Activated T-cell treated with anti-CD3 and anti-CD28 coated beads for 48 hours (primary cell): ENCODE results near the gene RALGPS1.
A peak's percentile ranks its signal among the peaks of the same experiment; 100 is the strongest.
"Not testable (repeated sequence)": the region's sequence is repeated elsewhere in the genome, so short reads cannot be mapped to it uniquely, and the experiment has no call there.

Experiments used
- DNase-seq: peaks from one replicate; pipeline ENCODE4 v3.0.0-alpha.2; 2020; ENCODE audit warnings: low read depth

RALGPS1 gene

DNA sequence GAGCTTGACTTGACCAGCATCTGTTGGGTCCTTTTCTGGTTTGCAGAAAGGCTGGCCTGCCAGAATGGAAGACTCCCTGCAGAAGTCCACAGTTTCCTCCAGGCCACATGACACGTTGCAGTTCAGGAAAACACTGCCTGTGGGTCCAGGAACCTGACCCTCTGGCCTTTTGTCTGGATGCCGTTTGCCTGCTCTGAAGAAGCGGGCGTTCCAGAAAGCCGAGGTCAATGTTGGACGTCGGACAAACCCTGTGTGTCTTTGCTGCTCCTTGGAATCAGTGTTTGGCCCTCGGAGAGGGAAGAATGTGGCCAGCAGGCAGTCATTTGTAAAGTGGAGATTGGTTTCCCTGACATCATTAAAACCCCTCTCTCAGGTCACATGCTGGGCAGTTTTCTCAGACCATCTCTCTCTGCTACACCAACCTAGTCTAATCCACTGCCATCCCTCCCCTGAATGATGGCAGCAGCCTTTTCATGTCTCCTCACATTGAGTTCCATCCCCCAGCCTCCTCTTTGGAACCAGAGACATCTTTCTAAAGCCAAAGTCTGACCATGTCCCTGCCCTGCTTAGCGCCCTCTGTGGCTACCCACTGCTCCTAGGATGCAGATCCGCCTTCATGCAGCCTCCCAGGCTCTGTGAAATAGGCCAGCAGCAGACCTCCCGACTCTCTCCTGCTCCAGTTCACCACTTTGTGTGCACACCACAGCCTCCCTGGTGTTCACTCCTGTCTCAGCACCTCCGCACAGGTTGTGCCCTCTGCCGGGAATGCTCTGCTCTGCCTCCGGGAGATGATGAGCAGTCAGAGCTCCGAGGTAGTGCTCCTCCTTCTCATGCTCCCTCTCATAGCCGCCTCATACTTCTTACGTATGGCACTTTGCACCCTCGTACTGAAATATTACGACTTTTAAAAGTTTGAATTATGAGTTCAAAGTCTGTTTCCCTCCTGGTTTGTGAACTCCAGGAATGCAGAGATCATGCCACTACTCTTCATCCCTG lies 75.6 kb downstream of the RALGPS1 start:
- DNase-seq: no peak

DNA sequence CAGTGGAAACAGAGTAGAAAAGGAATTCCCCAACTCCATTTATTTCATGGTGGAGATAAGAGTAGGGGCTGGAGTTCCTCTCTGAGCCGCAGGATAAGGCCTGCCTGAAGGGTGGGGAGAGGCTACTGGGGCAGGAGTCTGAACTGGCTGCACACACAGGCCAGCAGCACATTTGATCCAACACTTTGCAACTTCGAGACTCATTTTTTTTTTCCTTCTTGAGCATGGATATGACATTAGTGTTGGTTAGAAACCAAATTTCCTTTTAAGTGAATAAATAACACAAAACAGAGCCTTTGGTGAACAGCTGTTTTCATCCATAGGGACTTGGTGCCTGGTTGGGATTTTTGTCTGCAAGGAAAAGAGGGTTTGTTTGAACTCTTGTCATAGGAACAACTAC lies 76.6 kb downstream of the RALGPS1 start:
- DNase-seq: no peak

DNA sequence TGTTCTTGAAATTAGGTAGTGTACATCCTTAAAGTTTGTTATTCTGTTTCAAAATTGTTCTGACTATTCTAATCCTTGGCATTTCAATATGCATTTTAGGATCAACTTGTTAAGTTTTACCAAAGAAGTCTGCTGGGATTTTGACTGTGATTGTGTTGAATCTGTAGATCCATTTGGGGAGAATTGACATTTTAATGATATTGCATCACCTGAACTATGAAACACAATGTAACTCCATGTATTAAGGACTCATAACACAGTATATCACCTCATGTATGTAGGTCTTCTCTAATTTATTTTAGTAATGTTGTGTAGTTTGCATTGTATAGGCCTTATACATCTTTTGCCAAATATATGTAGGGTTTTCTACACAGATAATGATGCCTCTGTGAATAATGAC lies 77.8 kb downstream of the RALGPS1 start:
- no peak for DNase-seq

DNA sequence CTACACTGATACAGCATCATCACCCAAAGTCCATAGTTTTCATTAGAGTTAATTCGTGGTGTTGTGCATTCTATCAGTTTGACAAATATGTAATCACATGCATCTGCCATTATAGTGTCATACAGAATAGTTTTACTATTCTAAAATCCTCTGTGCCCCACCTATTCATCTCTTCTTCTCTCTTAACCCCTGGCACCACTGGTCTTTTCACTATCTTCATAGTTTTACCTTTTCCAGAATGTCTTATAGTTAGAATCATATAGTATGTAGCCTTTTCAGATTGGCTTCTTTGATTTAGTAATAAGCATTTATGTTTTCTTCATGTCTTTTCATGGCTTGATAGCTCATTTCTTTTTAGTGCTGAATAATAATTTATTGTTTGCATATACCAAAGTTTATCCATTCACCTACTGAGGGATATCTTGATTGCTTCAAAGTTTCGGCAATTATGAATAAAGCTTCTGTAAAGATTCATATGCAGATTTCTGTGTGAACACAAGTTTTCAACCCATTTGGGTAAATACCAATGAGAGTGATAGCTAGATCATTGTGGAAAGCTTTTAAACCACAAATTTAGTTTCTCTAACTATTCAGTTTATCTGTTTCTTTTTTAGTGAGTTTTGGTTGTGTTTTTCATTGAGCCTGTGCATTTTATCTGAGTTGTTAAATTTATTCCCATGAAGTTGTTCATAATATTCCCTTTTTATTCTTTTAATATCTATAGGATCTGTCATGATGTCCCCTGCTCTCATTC lies 84.9 kb downstream of the RALGPS1 start:
- no peak for DNase-seq

DNA sequence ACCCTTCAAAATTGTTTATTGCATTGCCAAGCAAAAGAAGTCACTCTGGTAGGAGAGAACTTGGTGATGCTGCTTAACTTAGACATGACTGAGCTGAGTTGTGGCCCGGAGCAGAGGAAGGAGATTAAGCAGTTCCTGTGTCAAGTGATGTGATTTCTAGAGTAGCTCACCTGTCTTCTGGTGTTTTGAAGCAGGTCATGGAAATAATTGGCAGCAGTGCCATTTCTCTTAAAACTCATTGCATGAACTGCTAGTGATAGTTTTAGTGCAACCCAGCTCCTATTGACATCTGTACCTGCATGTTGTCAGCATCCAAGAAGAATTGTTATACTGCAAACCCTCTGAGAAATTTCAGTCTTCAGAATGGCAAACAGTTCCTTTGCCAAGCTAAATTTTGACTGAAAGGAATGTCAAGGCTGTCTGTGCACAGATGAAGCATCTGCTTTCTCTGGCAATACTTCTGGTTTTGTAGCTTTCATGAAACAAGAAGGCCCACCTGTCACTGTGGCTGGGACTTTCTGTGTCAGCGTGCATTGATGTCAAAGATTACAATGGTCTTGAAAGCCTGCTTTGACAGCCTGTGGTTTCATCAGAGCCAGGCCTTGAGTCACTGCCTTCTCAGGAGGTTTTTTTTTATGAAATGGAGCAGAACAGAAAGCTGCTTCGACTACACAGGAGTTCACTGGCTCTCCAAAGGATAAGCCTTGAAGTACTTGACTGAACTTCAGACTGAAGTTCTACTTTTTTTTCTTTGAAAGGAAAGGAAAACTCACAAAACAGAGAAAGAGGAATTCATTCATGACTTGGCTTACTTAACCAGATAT lies 90.6 kb downstream of the RALGPS1 start:
- peak; percentile 56 for DNase-seq

DNA sequence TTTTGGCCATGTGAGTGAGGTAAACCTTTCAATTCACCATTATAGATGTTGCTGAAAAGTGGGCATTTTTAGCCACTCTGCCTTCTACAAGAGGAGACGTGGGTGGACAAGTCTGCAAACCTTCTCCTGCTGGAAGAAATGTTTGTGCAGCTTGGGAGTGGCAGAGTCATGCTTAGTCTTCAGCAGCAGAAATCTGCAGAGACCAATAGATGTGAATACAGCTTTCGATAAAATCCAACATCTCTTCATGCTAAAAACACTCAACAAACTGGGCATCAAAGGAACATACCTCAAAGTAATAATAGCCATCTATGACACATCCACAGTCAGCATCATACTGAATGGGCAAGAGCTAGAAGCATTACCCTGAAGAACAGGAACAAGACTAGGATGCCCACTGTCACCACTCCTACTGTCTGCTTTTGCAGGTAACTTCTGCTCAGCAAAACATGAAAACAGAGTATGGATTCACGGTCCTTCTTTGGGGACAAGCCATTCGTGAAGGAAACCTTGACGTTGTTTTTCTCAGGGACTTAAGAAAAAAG lies 91.3 kb downstream of the RALGPS1 start:
- DNase-seq: no peak

DNA sequence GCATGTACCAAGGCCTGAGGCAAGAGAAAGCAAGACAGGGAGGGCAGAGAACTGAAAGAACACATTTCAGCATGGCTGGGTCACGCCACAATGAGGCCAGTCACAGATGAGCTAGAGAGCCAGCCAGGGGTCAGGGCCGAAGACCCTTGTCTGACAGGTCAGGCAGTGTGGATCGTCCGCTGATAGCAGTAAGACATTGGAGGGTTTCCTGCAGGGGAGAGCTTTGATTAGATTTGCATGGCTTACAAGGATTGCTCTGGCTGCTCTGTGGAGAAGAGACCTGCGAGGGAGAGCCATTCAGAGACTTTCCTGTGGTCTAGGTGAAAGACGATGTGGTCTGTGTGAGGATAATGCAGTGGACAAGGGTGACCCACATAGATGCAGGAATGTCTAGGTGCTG lies 93.1 kb downstream of the RALGPS1 start:
- no peak for DNase-seq

DNA sequence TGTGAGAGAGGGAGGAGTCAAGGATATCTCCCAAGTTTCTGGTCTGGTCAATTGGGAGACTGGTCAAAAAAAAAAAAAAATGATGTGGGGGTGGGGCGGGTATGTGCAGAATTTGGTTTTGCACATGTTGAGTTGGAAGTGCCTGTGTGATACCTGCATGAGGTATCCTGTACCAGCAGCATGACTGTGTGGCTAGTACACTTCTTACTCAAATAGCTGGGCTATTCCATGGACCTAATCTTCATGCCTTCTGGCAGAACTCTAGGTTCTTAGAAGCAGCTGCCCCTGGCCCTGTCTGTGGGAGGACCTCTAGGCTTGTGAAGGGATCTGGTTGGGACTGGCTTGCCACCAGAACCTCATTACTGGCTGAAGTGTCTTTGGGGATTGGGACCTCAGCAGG lies 93.5 kb downstream of the RALGPS1 start:
- DNase-seq: no peak

DNA sequence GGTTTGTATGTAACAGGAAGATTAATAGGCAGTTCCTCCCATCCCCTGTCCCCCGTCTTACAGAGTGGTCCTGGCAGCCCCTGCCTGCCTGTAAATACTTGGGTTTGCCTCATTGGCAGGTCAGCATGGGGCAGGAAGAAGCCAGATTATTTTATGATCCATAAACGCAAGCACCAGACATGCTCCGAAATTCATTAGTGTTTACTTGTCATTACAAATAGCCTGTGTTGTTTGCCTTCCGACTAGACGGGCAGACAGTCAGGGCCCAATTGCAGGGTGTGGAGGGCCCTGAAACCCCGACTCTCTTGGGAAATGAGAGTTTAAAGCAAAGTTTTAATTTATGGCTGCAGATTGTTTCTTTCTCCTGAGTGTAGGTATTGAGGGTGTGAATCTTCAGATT lies 97.2 kb downstream of the RALGPS1 start:
- no peak for DNase-seq

DNA sequence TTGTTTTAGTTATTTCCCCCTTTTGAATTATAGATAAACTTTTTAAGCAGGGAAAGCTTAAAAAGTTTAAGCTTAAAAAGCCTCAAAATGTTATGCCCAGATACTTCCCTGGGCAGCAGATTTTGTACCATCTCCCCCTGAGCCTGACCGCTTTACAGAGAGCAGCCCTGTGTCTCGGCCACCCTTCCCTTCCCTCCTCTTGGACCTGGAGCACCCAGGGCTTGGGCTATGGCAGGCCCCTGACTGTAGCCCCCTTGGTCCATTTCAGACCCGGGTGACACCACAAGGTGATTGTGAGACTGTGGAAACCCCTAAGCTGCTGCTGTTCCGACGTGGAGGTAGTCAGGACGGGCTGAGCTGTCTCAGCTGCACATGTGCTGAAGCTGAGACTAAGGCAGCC lies 97.7 kb downstream of the RALGPS1 start:
- DNase-seq: no peak

DNA sequence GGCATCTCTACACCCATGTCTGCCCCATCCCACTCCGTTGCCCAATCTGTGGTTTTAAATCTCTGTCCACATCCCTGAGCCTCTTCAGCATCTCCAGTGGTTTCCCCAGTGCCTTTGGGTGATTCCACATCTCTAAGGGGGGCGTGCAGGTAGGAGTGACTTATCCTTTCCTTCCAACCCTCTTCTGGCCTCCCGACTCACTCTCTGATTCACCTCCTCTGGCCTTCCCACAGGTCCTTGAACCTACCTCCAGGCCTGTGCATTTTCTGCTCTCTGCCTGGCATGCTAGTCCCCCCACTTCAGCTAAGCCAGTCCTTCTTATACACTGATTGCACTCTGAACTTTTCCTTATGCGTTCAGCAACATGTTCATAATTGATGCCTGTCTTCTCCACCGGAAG lies 99.0 kb downstream of the RALGPS1 start:
- no peak for DNase-seq

DNA sequence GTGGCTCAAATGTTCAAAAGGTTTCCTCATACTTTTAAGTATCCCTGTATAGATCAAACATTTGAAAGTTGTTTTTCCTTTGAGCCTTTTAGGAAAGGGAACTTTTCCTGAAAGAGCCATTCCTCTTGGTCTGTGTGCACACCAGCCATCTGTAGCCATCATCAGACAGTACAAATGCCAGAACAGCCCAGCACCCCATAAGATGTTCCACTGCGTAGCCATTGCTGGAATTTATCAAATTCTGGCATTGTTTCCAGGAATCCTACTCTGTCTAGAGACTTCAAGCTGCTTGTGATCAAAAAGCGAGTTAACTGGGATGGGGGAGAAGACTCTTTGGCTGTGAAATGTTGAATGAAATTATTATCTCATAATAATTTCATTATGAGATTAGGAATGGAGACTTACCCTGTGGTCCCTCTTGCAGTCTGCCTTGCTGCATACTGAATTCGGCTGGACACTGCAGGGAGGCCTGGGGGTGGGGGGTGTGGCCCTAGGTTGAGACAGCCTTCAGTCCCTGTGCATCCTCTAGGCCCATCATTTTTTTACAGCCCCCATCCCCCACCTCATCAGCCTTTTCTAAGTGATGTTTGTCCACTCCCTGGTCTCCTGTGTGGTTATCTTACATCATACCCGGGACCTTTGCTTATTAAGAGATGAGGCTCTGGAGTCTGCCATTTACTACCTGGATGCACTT lies 99.8 kb downstream of the RALGPS1 start:
- DNase-seq: no peak

DNA sequence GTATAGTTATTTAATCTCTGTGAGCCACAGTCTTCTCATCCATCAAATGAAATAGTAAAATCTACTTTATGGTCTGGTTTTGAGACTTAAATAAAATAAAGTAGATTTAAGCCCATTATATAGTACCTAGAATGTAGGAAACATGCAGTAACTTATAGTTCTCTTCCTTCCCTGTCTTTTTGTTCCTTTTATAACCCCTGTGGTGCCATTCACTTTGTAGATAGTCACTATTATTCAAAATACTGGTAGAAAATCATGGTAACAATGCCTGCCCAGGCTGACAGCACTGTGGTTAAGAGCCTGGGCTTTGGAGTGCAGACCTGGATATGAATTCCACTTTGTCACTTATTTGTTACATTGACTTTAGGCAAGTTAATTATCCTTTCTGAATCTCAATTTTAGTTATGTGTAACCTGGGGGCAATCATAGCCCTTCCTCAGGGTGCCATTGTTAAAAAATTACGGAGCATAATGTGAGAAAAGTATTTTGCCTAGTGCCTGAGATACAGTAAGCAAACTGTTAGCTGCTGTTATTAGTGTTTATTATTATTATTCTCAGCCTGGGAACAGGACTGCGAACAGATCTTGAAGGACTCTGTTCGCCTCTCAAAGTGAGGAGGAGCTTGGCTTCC lies 100.4 kb downstream of the RALGPS1 start:
- DNase-seq: no peak

DNA sequence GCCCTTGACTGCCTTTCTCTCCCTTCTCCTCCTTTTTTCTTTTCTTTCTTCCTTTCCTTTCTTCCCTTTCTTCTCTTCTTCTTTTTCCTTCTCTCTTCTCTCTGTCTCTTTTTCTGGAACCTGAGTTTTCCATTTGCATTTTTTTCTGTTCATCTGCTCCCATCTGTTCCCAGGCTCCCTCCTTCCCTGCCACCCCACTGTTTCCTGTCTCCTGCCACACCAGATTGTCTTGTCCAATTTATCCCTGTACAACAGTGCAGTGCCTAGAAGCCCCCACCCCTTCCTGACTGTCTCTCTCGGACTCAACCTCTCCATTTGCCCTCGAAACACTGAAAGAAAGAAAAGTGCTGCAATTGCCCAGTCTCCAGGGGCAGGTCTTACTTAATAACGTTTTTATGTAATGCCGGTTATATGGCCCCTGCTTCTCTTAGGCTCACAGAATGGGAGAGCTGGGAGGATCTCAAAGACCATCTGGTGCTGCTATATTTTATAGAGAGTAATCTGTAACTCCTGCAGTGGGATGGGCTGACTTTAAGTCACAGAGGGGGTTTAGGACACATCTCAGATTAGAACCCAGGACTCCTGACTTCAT lies 101.4 kb downstream of the RALGPS1 start:
- DNase-seq: no peak

DNA sequence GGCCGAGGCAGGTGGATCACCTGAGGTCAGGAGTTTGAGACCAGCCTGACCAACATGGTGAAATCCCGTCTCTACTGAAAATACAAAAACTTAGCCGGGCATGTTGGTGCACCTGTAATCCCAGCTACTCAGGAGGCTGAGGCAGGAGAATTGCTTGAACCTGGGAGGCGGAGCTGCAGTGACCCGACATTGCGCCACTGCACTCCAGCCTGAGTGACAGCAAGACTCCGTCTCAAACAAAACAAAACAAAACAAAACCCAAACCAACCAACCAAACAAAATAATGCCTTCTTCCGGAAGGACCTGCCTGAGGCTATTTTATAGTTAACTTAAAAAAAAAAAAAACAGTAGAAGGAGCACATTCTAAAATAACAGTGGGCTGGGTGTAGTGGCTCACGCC lies 103.4 kb downstream of the RALGPS1 start:
- not testable (repeated sequence) for DNase-seq

DNA sequence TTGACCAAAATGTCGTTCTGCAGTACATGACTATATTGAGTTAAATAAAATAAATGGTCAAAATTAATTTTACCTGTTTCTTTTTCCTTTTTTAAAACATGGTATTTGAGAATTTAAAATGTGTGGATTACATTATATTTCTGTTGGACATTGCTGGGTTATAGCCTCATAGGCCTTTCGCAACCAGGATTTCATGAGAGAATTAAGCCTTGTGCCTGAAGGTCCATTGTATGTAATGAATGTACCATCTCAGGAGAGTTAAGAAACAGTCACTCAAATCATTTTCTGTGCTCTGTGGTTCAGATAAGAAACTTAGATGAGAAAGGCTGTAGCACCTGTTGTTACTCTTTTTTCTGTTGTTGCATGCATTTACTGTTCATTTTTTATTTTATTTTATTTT lies 104.4 kb downstream of the RALGPS1 start:
- no peak for DNase-seq

DNA sequence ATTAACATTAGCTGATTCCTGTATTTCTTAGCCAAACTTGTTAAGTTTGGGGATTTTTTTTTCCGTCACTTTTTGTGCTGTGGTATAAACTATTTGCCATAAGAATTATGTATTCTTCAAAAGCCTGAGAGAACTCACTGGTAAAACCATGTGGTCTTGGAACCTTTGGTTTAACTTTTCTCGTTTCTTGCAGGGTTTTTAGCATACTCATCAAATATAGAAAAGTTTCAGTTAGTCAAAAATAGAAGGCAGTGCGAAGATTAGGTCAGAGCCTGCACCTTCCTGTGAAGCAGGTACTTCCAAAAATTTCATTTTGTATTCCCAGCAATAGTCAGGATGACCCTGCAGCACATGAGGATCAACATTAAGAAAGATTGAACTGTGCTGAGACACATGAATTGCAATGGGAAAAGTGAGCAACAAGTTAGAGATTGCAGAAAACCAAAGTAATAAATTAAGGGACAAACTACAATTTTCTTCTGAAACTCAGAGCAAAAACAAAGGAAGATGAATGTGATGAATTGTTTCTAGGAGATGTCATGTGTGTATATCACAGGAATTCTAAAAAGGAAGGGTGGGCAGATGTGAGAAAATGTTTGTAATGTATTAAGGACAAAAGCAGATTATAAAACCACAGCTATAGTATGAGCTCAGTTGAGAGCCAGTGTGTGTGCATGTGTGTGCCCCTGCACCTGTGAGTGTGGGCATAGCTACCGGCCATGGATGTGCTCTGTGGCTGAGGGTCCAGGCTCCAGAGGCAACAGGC lies 105.6 kb downstream of the RALGPS1 start:
- DNase-seq: no peak

DNA sequence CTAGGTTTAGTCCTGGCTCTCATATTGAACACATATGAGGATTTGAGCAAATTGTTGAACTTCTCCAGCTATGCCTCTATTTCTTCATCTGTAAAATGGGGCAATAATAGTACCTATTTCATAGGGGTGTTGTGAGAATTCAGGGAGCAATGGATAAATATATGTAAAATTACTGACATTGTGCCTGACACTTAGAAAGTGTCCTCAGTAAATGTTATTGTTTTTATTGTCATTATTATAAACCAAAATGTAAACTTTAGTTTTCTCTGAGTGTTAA lies 106.2 kb downstream of the RALGPS1 start:
- no peak for DNase-seq

DNA sequence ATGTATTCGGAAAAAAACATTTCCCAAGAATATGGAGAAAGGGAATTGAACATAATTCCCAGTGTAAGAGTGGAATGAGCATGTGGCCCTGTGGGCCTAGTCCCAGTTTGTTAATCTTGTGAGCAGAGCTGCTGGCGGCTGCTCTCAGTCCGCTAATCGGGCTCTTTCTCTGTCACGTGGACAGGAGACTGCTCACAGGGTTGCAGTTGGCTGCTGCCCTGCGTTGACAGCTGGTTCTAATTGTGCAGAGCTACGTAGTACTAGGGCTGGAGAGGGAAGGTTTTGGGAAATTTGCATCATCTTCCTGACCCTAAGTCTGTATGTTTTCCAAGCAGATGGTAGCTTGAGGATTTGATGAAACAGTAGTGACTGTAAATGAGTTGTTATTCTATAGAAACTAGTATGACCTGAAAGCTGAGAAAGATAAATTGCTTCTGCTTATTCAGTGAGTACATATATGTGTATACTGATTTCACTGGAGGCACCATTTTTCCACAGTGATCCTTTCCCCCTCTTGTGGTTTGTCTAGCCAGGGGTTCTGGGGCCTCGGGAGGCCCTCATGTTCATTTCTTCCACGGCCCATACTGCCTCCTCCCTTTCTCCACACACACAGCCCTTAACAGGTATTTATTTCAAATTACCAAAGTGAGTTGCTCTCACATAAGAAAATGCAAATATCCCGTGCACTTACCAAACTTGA lies 107.2 kb downstream of the RALGPS1 start:
- no peak for DNase-seq
